Esophagus muscularis mucosa (tissue), 4 donors: ENCODE data around the gene OPA3.

Source experiments
- EP300 ChIP-seq: sonication (generic); formaldehyde crosslinking; IDR thresholded peaks from one replicate; pipeline ENCODE4 v1.6.1; 2017; ENCODE audit warnings: antibody characterized with exemption
- POLR2A ChIP-seq: fragments of 450-650 bp; IDR thresholded peaks from one replicate; pipeline ENCODE4 v1.6.1; 2017; ENCODE audit warnings: antibody characterized with exemption, moderate library complexity, mild to moderate bottlenecking, low read depth
- TF ChIP-seq, protein P1 (sequence below), 3 experiments: fragments of 200-600 bp in 2 of 3; fragments of 450-650 bp in 1 of 3; sonication (generic) in 2 of 3; IDR thresholded peaks; one replicate each; pipeline ENCODE4 v1.5.1; 2017 to 2019; ENCODE audit warnings: antibody characterized with exemption in 3 of 3, mild to moderate bottlenecking in 2 of 3, moderate library complexity in 1 of 3

DNA sequence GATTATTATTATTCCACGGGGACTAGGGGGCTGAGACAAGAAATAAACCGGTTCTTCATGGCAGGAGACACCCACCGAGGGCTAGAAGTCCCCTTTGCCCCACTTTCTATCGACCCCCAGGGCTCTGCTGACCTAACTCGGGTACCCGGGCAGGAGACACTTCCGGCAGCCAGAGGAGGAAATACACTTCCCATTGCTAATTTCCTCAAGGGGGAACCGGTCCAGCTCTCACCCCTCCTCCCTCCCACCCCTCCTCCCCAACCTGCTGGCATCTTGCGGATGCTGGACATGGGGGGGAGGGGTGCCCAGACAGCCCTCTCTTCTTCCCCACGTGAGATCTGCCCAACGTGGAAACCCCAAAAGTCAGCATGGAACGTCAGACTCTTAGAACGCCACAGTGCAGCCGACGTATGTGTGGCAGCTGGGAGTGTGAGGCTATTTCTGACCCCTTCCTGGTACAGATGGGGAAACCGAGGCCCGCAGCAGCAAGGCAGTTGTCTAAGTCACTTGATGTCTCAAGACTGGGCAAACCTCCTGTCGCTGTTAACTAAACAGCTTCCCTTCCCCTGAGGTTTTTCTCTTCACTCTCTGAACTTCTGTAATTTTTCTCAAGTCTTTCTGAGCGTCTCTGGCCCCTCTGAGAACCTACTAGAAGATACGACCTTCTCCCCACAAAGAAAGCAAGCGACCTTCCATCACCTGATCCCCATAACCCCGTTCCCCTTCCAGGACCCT is 13.8 kb upstream of the OPA3 start:
- TF ChIP-seq POLR2A (no peak), EP300 (no peak)
- TF ChIP-seq, protein P1, sequence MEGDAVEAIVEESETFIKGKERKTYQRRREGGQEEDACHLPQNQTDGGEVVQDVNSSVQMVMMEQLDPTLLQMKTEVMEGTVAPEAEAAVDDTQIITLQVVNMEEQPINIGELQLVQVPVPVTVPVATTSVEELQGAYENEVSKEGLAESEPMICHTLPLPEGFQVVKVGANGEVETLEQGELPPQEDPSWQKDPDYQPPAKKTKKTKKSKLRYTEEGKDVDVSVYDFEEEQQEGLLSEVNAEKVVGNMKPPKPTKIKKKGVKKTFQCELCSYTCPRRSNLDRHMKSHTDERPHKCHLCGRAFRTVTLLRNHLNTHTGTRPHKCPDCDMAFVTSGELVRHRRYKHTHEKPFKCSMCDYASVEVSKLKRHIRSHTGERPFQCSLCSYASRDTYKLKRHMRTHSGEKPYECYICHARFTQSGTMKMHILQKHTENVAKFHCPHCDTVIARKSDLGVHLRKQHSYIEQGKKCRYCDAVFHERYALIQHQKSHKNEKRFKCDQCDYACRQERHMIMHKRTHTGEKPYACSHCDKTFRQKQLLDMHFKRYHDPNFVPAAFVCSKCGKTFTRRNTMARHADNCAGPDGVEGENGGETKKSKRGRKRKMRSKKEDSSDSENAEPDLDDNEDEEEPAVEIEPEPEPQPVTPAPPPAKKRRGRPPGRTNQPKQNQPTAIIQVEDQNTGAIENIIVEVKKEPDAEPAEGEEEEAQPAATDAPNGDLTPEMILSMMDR (IDR thresholded peaks at IDR 0.05): no peak
